T-helper 1 cell treated with Interleukin-12 subunit alpha and Interleukin-12 subunit beta and Interleukin-4 antibody, amounts not matched to agents 30 μg/mL and 1 μg/mL, for 36 hours (primary cell): ENCODE data around the gene TEX14.

Experiments
- H3K27ac Mint-ChIP-seq: one replicate; pipeline ENCODE4 v1.8.0; 2021; ENCODE audit warnings: mild to moderate bottlenecking, mixed read lengths
- H3K27me3 Mint-ChIP-seq: one replicate; pipeline ENCODE4 v1.8.0; 2021; ENCODE audit warnings: low read depth, mixed read lengths
- H3K36me3 Mint-ChIP-seq: one replicate; pipeline ENCODE4 v1.8.0; 2021; ENCODE audit warnings: low read depth, mixed read lengths
- H3K4me1 Mint-ChIP-seq: one replicate; pipeline ENCODE4 v1.8.0; 2021; ENCODE audit warnings: low read depth, mixed read lengths
- H3K4me3 Mint-ChIP-seq: one replicate; pipeline ENCODE4 v1.8.0; 2021; ENCODE audit warnings: mild to moderate bottlenecking, moderate library complexity, mixed read lengths
- H3K9me3 Mint-ChIP-seq: one replicate; pipeline ENCODE4 v1.8.0; 2021; ENCODE audit warnings: mixed read lengths

TEX14 gene

GRCh38 chr17:58691701-58692238 is at the start of gene TEX14:
TEX14 (minus strand) TSS chr17:58692045; CDS start chr17:58652001, 40,044 bp downstream.
- H3K9me3 Mint-ChIP-seq: no peaks in the 10 kb centered on the region
- peak within 1 kb of the TSS; percentile 89 for H3K27ac Mint-ChIP-seq
- H3K4me1 Mint-ChIP-seq: peaks cover 28% of the 10 kb centered on the region
- H3K4me3 Mint-ChIP-seq: peak within 1 kb of the TSS; percentile 89
- H3K27me3 Mint-ChIP-seq: peaks cover 7% of the 10 kb centered on the region
- H3K36me3 Mint-ChIP-seq: peaks cover 10% of the 10 kb centered on the region

GRCh38 chr17:58741121-58741625 is 49.3 kb upstream of the TEX14 start:
- H3K27me3 Mint-ChIP-seq: no peaks in the 10 kb centered on the region
- no peak overlapping the region for H3K4me3 Mint-ChIP-seq

GRCh38 chr17:58734811-58735210 is 43.0 kb upstream of the TEX14 start:
- Mint-ChIP-seq H3K27me3 (no peaks in the 10 kb centered on the region), H3K9me3 (no peaks in the 10 kb centered on the region), H3K4me3 (no peak overlapping the region), H3K27ac (no peak overlapping the region), H3K4me1 (no peaks in the 10 kb centered on the region), H3K36me3 (peaks cover 2% of the 10 kb centered on the region)

More at GRCh38 chr17:58741121-58741625, 49.3 kb upstream of the TEX14 start:
- no peaks in the 10 kb centered on the region for H3K4me1 Mint-ChIP-seq
- H3K27ac Mint-ChIP-seq: no peak overlapping the region
- H3K9me3 Mint-ChIP-seq: no peaks in the 10 kb centered on the region
- no peaks in the 10 kb centered on the region for H3K36me3 Mint-ChIP-seq

GRCh38 chr17:58734040-58734439 is 42.2 kb upstream of the TEX14 start:
- no peak overlapping the region for H3K27ac Mint-ChIP-seq
- H3K27me3 Mint-ChIP-seq: no peaks in the 10 kb centered on the region
- H3K4me3 Mint-ChIP-seq: no peak overlapping the region
- no peaks in the 10 kb centered on the region for H3K9me3 Mint-ChIP-seq
- H3K4me1 Mint-ChIP-seq: no peaks in the 10 kb centered on the region
- peaks cover 2% of the 10 kb centered on the region for H3K36me3 Mint-ChIP-seq

- Mint-ChIP-seq H3K9me3 (no peaks in the 10 kb centered on the region), H3K27me3 (no peaks in the 10 kb centered on the region), H3K4me3 (no peak overlapping the region), H3K27ac (no peak overlapping the region), H3K36me3 (peaks cover 2% of the 10 kb centered on the region), H3K4me1 (no peaks in the 10 kb centered on the region)
Measured at GRCh38 chr17:58730937-58731336, 39.1 kb upstream of the TEX14 start.

- H3K27me3 Mint-ChIP-seq: no peaks in the 10 kb centered on the region
- no peak overlapping the region for H3K27ac Mint-ChIP-seq
- H3K4me1 Mint-ChIP-seq: no peaks in the 10 kb centered on the region
- H3K4me3 Mint-ChIP-seq: no peak overlapping the region
- H3K9me3 Mint-ChIP-seq: no peaks in the 10 kb centered on the region
- peaks cover 5% of the 10 kb centered on the region for H3K36me3 Mint-ChIP-seq
Measured at GRCh38 chr17:58728798-58729197, 37.0 kb upstream of the TEX14 start.

GRCh38 chr17:58722696-58723095 is 30.9 kb upstream of the TEX14 start:
- Mint-ChIP-seq H3K27ac (no peak overlapping the region), H3K4me1 (peaks cover 4% of the 10 kb centered on the region), H3K9me3 (no peaks in the 10 kb centered on the region), H3K36me3 (peaks cover 11% of the 10 kb centered on the region), H3K27me3 (no peaks in the 10 kb centered on the region), H3K4me3 (no peak overlapping the region)

GRCh38 chr17:58722274-58722673 is 30.4 kb upstream of the TEX14 start:
- Mint-ChIP-seq H3K27ac (no peak overlapping the region), H3K4me1 (peaks cover 4% of the 10 kb centered on the region), H3K27me3 (no peaks in the 10 kb centered on the region), H3K36me3 (peaks cover 11% of the 10 kb centered on the region), H3K9me3 (no peaks in the 10 kb centered on the region), H3K4me3 (no peak overlapping the region)

GRCh38 chr17:58710948-58711552 is 19.2 kb upstream of the TEX14 start:
- H3K27me3 Mint-ChIP-seq: no peaks in the 10 kb centered on the region
- no peaks in the 10 kb centered on the region for H3K9me3 Mint-ChIP-seq
- peaks cover 29% of the 10 kb centered on the region for H3K36me3 Mint-ChIP-seq
- no peak overlapping the region for H3K27ac Mint-ChIP-seq
- H3K4me1 Mint-ChIP-seq: peaks cover 12% of the 10 kb centered on the region
- H3K4me3 Mint-ChIP-seq: no peak overlapping the region

- H3K27me3 Mint-ChIP-seq: no peaks in the 10 kb centered on the region
- peak overlapping the region; percentile 63 for H3K4me3 Mint-ChIP-seq
- peaks cover 29% of the 10 kb centered on the region for H3K4me1 Mint-ChIP-seq
- peaks cover 27% of the 10 kb centered on the region for H3K36me3 Mint-ChIP-seq
- no peaks in the 10 kb centered on the region for H3K9me3 Mint-ChIP-seq
- H3K27ac Mint-ChIP-seq: peak overlapping the region; percentile 81
Measured at GRCh38 chr17:58706351-58707140, 14.7 kb upstream of the TEX14 start.

GRCh38 chr17:58703916-58704286 is 12.1 kb upstream of the TEX14 start:
- Mint-ChIP-seq H3K4me1 (peaks cover 31% of the 10 kb centered on the region), H3K27me3 (no peaks in the 10 kb centered on the region), H3K36me3 (peaks cover 26% of the 10 kb centered on the region)

GRCh38 chr17:58703137-58703915 is 11.5 kb upstream of the TEX14 start:
- Mint-ChIP-seq H3K36me3 (peaks cover 26% of the 10 kb centered on the region), H3K27ac (peak overlapping the region; percentile 92), H3K4me3 (no peak overlapping the region), H3K4me1 (peaks cover 31% of the 10 kb centered on the region), H3K9me3 (no peaks in the 10 kb centered on the region), H3K27me3 (no peaks in the 10 kb centered on the region)

More at GRCh38 chr17:58703916-58704286, 12.1 kb upstream of the TEX14 start:
- no peaks in the 10 kb centered on the region for H3K9me3 Mint-ChIP-seq
- no peak overlapping the region for H3K4me3 Mint-ChIP-seq
- H3K27ac Mint-ChIP-seq: no peak overlapping the region

GRCh38 chr17:58702708-58703107 is 10.9 kb upstream of the TEX14 start:
- Mint-ChIP-seq H3K4me3 (peak overlapping the region; percentile 30), H3K9me3 (no peaks in the 10 kb centered on the region), H3K27ac (peak overlapping the region; percentile 92), H3K4me1 (peaks cover 30% of the 10 kb centered on the region), H3K36me3 (peaks cover 23% of the 10 kb centered on the region), H3K27me3 (no peaks in the 10 kb centered on the region)

- Mint-ChIP-seq H3K9me3 (no peaks in the 10 kb centered on the region), H3K27me3 (no peaks in the 10 kb centered on the region), H3K4me3 (peak overlapping the region; percentile 30), H3K27ac (peak overlapping the region; percentile 92), H3K36me3 (peaks cover 21% of the 10 kb centered on the region), H3K4me1 (peaks cover 27% of the 10 kb centered on the region)
Measured at GRCh38 chr17:58702045-58702476, 10.2 kb upstream of the TEX14 start.
